Right ventricle myocardium superior (tissue), 1 donor: Measurements from ENCODE around the gene PIAS4. TPM values are rescaled to one million over a fixed set of nuclear protein-coding genes. Genes with fewer than 3 reads are reported as not detected.

ENCODE experiments used
- ATAC-seq: fragments of 200-7000 bp; cut with Tn5 transposase; one replicate; pipeline ENCODE4 v1.9.1; 2020; ENCODE audit warnings: mild to moderate bottlenecking; ENCODE audit not compliant: poor library complexity
- DNase-seq: peaks from one replicate; pipeline ENCODE4 v3.0.0-alpha.2; 2020
- intact Hi-C: fragments of 100-400 bp; cut with DNase I; formaldehyde crosslinking; loops from one replicate; pipeline ENCODE4 v1.11.2; 2022
- total RNA-seq: library from RNA; stranded (reverse); fragmentation: NEBNext Ultra II Directional; extraction: Animal tissue kit (Norgen Biotek cat#: 25700); gene quantifications from one replicate; pipeline ENCODE4 v1.2.1, GENCODE V29; 2021
- donor health status: DM: no; HTN: yes; CAD: no; lungs with severe emphysema.

The PIAS4 gene
- total RNA-seq, 1 donor from 2014 or later, result 16.7 TPM

DNA sequence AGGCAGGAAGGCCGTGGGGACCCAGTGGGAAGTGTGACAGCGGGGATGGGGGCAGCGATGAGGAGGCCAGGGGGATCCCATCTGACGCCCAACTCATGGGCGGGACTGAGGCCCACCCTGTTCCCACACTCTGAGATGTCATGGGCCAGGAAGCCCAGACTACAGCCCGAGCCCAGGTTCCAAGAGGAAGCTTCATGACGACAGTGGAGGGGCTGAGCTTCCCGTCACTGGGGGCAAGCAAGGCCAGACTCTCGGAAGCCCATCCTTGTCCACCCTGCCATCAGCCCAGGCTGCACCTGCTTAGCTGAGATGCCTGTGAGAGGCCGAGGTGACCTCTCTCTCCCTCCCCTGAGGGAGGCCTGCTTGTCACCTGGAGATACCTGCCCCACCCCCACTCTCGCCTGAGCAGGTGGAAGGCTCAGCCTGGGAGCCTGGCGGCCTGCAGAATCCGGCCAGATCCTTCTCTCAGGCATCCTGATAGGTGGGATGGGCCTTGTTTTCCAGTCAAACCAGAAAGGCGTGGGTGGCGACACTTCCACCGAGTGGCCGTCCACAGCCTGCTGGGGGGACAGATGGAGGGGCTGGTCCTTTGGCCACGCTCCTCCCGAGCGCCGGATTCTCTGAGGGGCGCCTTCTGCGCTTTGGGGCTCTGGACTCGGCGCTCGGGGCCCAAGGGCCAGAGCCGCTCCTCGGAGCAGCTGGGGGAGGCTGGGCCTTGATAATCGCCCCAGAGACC, 54.3 kb downstream of the PIAS4 start:
- no peak for DNase-seq
- ATAC-seq, result no peak
- intact Hi-C loops, result loop anchor here (5.0 kb wide), 1 partner anchor 45 kb away; no protein-coding TSS in a partner anchor

DNA sequence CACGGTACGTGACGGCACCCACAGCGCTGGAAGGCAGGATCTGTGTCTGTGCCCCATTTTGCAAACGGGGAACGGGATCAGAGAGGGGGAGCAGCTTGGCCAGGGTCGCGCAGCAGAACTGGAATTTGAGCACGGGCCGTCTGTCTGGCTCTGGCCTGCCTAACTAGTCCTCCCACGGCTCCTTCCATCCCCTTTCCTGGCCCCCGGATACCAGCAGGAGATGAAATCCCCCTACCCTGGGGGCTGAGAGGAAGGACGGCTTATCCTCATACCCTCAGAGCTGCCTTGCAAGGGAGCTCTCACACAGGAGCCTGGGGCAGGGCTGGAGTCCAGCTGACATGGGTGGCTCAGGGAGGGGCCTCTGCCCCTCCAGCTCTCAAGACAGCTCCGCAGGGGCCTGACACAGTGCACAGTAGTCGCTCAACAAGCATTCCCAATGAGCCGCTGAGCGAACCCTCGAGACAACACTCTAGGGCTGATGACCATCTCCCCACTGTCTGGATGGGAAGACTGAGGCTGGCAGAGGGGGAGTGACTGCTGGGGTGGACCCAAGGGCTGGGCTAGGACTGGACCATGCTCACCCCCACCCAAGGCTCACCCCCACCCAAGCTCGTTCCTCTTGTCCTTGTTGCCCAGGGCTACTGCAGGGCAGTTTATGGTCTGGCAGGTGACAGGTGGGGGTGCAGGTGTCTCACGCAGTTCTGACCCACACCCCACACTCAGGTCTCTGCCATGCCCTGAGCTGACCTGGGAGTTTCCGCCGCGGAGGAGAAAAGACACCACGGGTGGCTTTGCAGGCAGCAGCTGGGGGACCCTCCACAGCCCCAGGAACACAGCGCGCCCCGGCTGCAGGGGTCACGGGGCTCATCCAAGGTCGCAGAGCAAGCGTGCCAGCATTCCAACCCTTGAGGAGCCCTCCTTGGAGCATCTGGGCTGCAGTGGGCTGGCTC, 55.2 kb downstream of the PIAS4 start:
- intact Hi-C loops, result loop anchor here (5.0 kb wide), 1 partner anchor 45 kb away; no protein-coding TSS in a partner anchor
- ATAC-seq (no peak), DNase-seq (no peak)

DNA sequence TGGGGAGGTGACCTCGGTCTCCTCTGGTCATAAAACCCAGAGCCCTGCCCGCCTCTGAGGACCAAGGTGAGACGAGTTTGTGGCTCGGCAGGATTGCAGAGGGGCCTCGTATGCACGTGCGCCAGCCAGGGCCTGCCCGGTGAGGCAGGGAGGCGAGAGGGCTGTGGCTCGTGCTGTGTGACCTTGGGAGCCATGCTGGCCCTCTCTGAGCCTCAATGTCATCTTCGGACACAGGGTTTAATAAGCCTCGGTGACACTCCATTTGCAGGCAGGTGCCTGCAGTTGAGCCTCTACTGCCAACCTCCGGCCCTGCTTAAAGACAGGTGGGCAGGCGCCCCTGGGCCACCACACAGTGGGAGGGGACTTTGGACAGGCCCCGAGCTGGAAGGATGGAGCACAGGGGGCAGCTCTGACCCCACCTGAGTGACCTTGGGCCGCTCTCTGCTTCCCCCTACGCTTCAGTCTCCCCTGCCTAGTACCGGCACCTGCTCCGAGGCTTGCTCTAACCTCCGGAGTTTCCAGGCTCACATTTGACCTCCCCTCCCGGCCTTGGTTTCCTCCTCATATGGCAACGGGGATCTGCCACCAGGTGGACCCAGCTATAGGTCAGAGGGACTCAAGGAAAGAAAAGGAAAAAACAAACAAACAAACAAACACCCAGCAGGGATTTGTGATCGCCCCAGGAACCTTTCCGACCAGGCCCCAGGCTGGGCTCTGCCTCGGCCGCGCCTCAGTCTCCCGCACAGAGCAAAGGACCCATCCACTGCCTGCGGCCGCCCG, 56.0 kb downstream of the PIAS4 start:
- no peak for DNase-seq
- intact Hi-C loops, result loop anchor here (5.0 kb wide), 1 partner anchor 46 kb away; no protein-coding TSS in a partner anchor
- ATAC-seq, result no peak

DNA sequence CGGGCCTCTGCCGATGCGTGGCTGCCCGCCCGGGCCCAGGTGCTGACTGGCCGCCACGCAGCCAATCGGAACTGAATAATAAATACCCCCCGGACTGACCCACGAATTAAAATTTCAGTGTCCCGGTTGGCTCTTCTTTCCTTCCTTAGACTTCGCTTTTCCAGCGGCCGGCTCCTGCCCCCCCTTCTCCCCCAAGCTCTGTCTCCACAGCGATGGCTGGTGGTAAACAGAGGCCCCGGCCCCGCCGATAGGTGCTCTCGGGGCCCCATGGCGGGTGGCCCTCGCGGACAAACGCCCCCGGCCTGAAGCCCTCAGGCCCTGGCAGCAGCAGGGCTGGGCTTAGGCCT, 56.6 kb downstream of the PIAS4 start:
- DNase-seq (no peak), ATAC-seq (no peak)
- intact Hi-C loops, result loop anchor here (5.0 kb wide), 1 partner anchor 47 kb away; no protein-coding TSS in a partner anchor

DNA sequence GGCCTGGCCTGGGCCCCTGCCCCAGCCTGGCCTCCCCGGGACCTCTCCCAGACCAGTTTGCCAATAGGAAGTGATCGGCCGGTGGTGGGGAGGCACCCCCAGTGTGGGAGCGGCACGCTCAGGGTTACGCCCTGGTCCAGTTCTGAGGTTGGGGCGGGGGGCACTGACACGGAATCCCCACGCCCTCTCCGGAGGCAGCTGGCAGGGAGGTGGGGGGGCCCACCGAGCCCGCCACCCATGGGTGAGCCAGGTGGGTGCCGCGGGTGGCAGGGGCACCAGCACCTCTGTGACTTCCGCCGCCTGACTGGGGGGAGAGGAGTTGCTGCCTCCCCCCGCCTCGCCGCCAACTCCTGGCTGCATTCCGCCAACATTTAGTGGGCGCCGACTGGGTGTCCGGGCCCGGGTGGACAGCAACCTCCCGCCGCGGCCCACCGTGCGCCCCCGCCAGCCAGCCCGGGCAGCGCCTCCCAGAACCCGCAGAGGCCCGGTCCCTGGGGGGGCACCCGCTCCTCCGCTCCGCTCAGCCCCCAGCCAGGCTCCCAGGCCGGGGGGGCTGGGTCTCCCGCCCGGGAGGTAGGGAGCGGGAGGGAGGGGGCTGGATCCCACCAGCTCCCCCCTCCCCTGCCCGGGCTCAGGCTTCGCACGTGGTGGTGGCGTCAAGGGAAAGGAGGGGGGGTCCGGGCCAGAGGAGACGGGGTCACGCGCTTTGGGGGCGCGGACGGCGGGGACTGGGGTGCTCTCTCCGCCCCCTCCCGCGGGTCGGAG, 57.1 kb downstream of the PIAS4 start:
- intact Hi-C loops, result loop anchor here (5.0 kb wide), 1 partner anchor 47 kb away; no protein-coding TSS in a partner anchor
- ATAC-seq (no peak), DNase-seq (peak; percentile 72)

- ATAC-seq (peak; percentile 79), DNase-seq (peak; percentile 98)
- intact Hi-C loops, result no loop called here
Measured at GRCh38 chr19:4065430-4066175, 58.1 kb downstream of the PIAS4 start.

DNA sequence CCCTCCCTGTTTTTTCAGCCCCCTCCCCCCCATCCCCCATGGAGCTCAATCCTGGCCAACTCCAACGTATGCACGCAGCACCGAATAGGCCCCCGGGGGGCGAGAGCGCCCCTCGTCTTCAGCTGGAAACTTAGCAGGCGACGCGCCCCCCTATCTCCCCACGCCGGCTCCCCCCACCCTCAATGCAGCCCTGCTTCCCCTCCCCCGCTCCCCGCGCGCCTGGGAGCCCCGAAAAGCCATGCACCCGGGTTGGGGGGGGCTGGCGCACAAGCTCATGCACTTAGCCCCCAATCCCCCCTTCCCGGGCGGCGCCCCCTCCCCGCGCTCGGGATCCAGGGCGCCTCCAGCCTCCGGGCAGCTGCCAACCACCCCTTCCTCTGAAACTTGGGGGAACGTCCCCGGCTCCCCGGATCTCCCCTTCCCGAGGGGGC, 58.7 kb downstream of the PIAS4 start:
- ATAC-seq (no peak), DNase-seq (no peak)
- intact Hi-C loops, result no loop called here

- DNase-seq, result peak; percentile 93
- ATAC-seq, result peak; percentile 49
- intact Hi-C loops, result no loop called here
Measured at GRCh38 chr19:4066682-4067395, 59.3 kb downstream of the PIAS4 start, which contains the start of gene ZBTB7A. ZBTB7A (minus strand) TSS chr19:4066899; CDS start chr19:4055232, 11,667 bp downstream.

- ATAC-seq (peak; percentile 1), DNase-seq (peak; percentile 69)
- intact Hi-C loops, result no loop called here
Measured at GRCh38 chr19:4067396-4068046, 60.0 kb downstream of the PIAS4 start.

GRCh38 chr19:4068047-4068966, 60.8 kb downstream of the PIAS4 start:
- DNase-seq (no peak), ATAC-seq (no peak)
- intact Hi-C loops, result no loop called here

DNA sequence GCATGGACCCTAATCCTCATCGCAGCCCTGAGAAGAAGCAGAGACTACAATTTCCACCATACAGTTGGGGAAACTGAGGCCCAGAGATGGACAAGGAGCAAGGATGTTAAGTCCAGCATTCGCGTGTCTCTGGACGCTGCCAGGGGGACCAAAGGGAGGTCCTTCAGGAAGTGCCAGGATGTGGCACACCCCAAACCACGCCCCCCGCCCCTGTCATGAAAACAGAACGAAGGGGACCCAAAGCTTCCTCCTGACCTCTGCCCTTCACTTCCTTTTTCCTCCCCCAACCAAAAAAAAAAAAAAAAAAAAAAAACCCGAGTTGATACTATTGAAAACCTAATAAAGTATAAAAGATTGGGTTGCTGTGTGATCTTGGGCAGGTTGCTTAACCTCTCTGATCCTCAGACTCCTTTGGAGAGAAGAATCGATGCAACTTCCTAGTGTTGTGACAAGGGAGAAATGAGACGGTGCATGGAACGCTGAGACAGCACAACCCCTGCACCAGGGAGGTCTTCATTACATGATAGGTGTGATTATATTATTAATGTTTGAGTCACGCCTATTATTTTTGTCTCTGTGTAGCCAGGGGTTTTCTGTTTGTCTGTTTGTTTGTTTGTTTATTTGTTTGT, 61.9 kb downstream of the PIAS4 start:
- ATAC-seq, result no peak
- DNase-seq, result peak; percentile 81
- intact Hi-C loops, result no loop called here

GRCh38 chr19:4071610-4072009, 64.1 kb downstream of the PIAS4 start:
- no peak for ATAC-seq
- intact Hi-C loops, result no loop called here
- DNase-seq, result no peak

GRCh38 chr19:4075373-4075772, 67.8 kb downstream of the PIAS4 start:
- DNase-seq (no peak), ATAC-seq (no peak)
- intact Hi-C loops, result no loop called here

GRCh38 chr19:4077007-4077374, 69.5 kb downstream of the PIAS4 start:
- no peak for DNase-seq
- ATAC-seq, result peak; percentile 54
- intact Hi-C loops, result no loop called here
